ENCODE measurements around the gene KIF1C.

KIF1C gene

DNA sequence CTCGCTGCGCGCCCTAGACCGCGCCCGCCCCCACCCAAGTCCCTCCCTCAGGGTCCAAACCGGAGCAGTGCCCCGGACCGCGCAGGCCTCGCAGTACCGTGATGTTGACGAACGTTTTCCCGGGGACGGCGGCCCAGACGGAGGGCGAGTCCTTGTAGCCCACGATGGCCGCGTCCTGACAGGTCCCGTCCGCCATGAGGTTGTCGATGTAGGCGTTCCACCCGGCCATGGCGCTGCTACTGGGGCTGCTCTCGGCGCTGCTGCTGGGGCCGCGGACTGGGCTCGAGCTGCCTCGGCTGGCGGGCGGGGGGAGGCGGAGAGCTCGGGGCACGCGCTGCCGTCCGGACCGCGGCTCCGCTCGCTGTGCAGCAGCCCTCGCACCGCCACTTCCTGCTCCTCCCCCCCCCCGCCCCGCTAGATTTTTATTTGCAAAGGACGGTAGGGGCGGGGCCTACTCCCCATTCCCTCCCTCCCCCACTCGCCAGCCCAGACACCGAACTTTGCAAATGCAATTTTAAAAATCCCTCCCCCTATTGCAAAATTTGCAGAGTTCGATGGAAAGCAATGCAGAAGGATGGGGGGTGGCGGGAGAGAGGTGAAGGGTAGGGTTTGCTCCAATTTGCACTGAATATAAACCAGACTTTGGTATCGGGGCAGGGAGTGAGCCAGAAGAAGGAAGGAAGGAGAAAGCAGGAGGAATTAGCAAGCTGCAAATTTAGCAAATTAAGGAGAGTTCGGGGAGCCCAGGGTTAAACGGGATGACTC, 49.4 kb upstream of the KIF1C start, which contains the start of gene PFN1:
PFN1 (minus strand) TSS at position 365 of the 765 bp plus-strand sequence; CDS start at position 229, 136 bp downstream.
- Histone ChIP-seq H3K9me3 (ENCODE audit: control insufficient read depth, insufficient read depth, low read depth, low read length) (no peaks in the 10 kb centered on the region), H3K27ac (ENCODE audit: extremely low read depth, low read depth, low read length) (peak within 1 kb of the TSS; percentile 99), H3K4me1 (ENCODE audit: control insufficient read depth, insufficient read depth, low read length) (peaks cover 21% of the 10 kb centered on the region), H3K36me3 (ENCODE audit: control insufficient read depth in 2 of 2, insufficient read depth in 1 of 2, low read length in 2 of 2) (peaks cover 22 to 39% of the 10 kb centered on the region in 2 experiments), H3K4me3 (ENCODE audit: low read depth, low read length) (peak within 1 kb of the TSS; percentile 97)
- ChIA-PET CTCF (interaction anchor here (0.7 to 1.2 kb wide), 2 partner anchors 9 to 31 kb away, joined by 3 to 4 read pairs; partner anchors contain the start of genes RNF167 and SLC25A11), POLR2A (interaction anchor here (0.7 to 17.9 kb wide), 14 partner anchors 9 to 238 kb away, joined by 3 to 358 read pairs (median 5); partner anchors contain the start of genes CAMTA2, INCA1, KIF1C and PLD2)
- no peak for TF ChIP-seq ZNF521 (tag by site-specific recombination; IDR thresholded peaks at IDR 0.05)
- TF ChIP-seq ZNF324 (tag by site-specific recombination; IDR thresholded peaks at IDR 0.05): peak; percentile 94
- no peak for TF ChIP-seq ZNF221 (tag by site-specific recombination; IDR thresholded peaks at IDR 0.05; ENCODE audit: borderline replicate concordance)
- TF ChIP-seq, protein P1, sequence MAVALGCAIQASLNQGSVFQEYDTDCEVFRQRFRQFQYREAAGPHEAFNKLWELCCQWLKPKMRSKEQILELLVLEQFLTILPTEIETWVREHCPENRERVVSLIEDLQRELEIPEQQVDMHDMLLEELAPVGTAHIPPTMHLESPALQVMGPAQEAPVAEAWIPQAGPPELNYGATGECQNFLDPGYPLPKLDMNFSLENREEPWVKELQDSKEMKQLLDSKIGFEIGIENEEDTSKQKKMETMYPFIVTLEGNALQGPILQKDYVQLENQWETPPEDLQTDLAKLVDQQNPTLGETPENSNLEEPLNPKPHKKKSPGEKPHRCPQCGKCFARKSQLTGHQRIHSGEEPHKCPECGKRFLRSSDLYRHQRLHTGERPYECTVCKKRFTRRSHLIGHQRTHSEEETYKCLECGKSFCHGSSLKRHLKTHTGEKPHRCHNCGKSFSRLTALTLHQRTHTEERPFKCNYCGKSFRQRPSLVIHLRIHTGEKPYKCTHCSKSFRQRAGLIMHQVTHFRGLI (tag by site-specific recombination; IDR thresholded peaks at IDR 0.05): no peak; the same call in 1 of the 2 replicates
- TF ChIP-seq ZNF558 (tag by site-specific recombination; IDR thresholded peaks at IDR 0.05): 0 out of 2 replicates have a peak, but pooled peaks have one; percentile 42
- peak; percentile 100 for TF ChIP-seq PRDM10 (tag by site-specific recombination; IDR thresholded peaks at IDR 0.05)
- no peak for TF ChIP-seq ZNF133 (tag by site-specific recombination; IDR thresholded peaks at IDR 0.05)
- no peak for TF ChIP-seq ZNF488 (tag by site-specific recombination; IDR thresholded peaks at IDR 0.05)
- no peak for TF ChIP-seq ZNF302 (tag by site-specific recombination; IDR thresholded peaks at IDR 0.05; ENCODE audit: low read depth)
- no peak for TF ChIP-seq ZNF548 (tag by site-specific recombination; IDR thresholded peaks at IDR 0.05)
- no peak; the same call in 1 of the 2 replicates for TF ChIP-seq ZNF837 (tag by site-specific recombination; IDR thresholded peaks at IDR 0.05)
- peak; percentile 13; the same call in 1 of the 2 replicates for TF ChIP-seq GLIS1 (tag by site-specific recombination; IDR thresholded peaks at IDR 0.05)
- no peak for TF ChIP-seq ZNF830 (tag by site-specific recombination; IDR thresholded peaks at IDR 0.05; ENCODE audit: low read depth)
- TF ChIP-seq ZNF660 (tag by site-specific recombination; IDR thresholded peaks at IDR 0.05): no peak
- TF ChIP-seq TCF7L2 (IDR thresholded peaks at IDR 0.05; ENCODE audit: borderline replicate concordance, low read depth, low read length): no peak
- TF ChIP-seq, protein P2, sequence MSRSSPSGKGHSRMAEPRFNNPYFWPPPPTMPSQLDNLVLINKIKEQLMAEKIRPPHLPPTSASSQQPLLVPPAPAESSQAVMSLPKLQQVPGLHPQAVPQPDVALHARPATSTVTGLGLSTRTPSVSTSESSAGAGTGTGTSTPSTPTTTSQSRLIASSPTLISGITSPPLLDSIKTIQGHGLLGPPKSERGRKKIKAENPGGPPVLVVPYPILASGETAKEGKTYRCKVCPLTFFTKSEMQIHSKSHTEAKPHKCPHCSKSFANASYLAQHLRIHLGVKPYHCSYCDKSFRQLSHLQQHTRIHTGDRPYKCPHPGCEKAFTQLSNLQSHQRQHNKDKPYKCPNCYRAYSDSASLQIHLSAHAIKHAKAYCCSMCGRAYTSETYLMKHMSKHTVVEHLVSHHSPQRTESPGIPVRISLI (tag by site-specific recombination; IDR thresholded peaks at IDR 0.05): no peak
- no peak for TF ChIP-seq ZNF311 (tag by site-specific recombination; IDR thresholded peaks at IDR 0.05; ENCODE audit: borderline replicate concordance)
- TF ChIP-seq HOXA7 (CRISPR knock-in tag; IDR thresholded peaks at IDR 0.05; ENCODE audit: borderline replicate concordance): no peak
- no peak for TF ChIP-seq ZNF416 (tag by site-specific recombination; IDR thresholded peaks at IDR 0.05)
- TF ChIP-seq GFI1B (tag by site-specific recombination; IDR thresholded peaks at IDR 0.05): no peak; the same call in 1 of the 2 replicates
- TF ChIP-seq ZNF19 (tag by site-specific recombination; IDR thresholded peaks at IDR 0.05; ENCODE audit: low read depth): no peak
- TF ChIP-seq PRDM1 (tag by site-specific recombination; IDR thresholded peaks at IDR 0.05): peak; percentile 84
- TF ChIP-seq, protein P3, sequence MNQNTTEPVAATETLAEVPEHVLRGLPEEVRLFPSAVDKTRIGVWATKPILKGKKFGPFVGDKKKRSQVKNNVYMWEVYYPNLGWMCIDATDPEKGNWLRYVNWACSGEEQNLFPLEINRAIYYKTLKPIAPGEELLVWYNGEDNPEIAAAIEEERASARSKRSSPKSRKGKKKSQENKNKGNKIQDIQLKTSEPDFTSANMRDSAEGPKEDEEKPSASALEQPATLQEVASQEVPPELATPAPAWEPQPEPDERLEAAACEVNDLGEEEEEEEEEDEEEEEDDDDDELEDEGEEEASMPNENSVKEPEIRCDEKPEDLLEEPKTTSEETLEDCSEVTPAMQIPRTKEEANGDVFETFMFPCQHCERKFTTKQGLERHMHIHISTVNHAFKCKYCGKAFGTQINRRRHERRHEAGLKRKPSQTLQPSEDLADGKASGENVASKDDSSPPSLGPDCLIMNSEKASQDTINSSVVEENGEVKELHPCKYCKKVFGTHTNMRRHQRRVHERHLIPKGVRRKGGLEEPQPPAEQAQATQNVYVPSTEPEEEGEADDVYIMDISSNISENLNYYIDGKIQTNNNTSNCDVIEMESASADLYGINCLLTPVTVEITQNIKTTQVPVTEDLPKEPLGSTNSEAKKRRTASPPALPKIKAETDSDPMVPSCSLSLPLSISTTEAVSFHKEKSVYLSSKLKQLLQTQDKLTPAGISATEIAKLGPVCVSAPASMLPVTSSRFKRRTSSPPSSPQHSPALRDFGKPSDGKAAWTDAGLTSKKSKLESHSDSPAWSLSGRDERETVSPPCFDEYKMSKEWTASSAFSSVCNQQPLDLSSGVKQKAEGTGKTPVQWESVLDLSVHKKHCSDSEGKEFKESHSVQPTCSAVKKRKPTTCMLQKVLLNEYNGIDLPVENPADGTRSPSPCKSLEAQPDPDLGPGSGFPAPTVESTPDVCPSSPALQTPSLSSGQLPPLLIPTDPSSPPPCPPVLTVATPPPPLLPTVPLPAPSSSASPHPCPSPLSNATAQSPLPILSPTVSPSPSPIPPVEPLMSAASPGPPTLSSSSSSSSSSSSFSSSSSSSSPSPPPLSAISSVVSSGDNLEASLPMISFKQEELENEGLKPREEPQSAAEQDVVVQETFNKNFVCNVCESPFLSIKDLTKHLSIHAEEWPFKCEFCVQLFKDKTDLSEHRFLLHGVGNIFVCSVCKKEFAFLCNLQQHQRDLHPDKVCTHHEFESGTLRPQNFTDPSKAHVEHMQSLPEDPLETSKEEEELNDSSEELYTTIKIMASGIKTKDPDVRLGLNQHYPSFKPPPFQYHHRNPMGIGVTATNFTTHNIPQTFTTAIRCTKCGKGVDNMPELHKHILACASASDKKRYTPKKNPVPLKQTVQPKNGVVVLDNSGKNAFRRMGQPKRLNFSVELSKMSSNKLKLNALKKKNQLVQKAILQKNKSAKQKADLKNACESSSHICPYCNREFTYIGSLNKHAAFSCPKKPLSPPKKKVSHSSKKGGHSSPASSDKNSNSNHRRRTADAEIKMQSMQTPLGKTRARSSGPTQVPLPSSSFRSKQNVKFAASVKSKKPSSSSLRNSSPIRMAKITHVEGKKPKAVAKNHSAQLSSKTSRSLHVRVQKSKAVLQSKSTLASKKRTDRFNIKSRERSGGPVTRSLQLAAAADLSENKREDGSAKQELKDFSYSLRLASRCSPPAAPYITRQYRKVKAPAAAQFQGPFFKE (tag by site-specific recombination; IDR thresholded peaks at IDR 0.05; ENCODE audit: borderline replicate concordance): peak; percentile 50; the same call in 1 of the 2 replicates
- no peak for TF ChIP-seq GLI2 (tag by site-specific recombination; IDR thresholded peaks at IDR 0.05; ENCODE audit: borderline replicate concordance, low read depth)
